GOT3 (cell line): ENCODE results near the gene MVB12B.

Source experiments
- DNase-seq: peaks from one replicate; lab custom pipeline; 2025; ENCODE audit warnings: mixed read lengths; lab: John Stamatoyannopoulos, UW

The MVB12B gene

GRCh38 chr9:126407114-126407870, 80.7 kb downstream of the MVB12B start:
- DNase-seq, result no peak

- DNase-seq, result no peak
These were observed 81.4 kb downstream of the MVB12B start for GRCh38 chr9:126408004-126408403.

- DNase-seq, result no peak
These were observed 83.6 kb downstream of the MVB12B start for GRCh38 chr9:126410229-126410628.

GRCh38 chr9:126411225-126411947, 84.8 kb downstream of the MVB12B start:
- no peak for DNase-seq

- DNase-seq, result no peak
These were observed 85.3 kb downstream of the MVB12B start for GRCh38 chr9:126411948-126412284.

GRCh38 chr9:126412905-126413304, 86.3 kb downstream of the MVB12B start:
- DNase-seq, result no peak

- no peak for DNase-seq
These were observed 86.9 kb downstream of the MVB12B start for GRCh38 chr9:126413391-126414068.

- DNase-seq, result no peak
These were observed 89.2 kb downstream of the MVB12B start for GRCh38 chr9:126415741-126416370.

- no peak for DNase-seq
These were observed 90.4 kb downstream of the MVB12B start for GRCh38 chr9:126417043-126417442.

- DNase-seq, result no peak
These were observed 91.1 kb downstream of the MVB12B start for GRCh38 chr9:126417684-126418083.

- no peak for DNase-seq
These were observed 92.0 kb downstream of the MVB12B start for GRCh38 chr9:126418608-126419007.

GRCh38 chr9:126419475-126419874, 92.8 kb downstream of the MVB12B start:
- no peak for DNase-seq

- no peak for DNase-seq
These were observed 93.5 kb downstream of the MVB12B start for GRCh38 chr9:126420135-126420534.

- no peak for DNase-seq
These were observed 94.3 kb downstream of the MVB12B start for GRCh38 chr9:126420643-126421564.

- no peak for DNase-seq
These were observed 95.2 kb downstream of the MVB12B start for GRCh38 chr9:126421567-126422428.

- no peak for DNase-seq
These were observed 96.7 kb downstream of the MVB12B start for GRCh38 chr9:126423142-126423915.

- no peak for DNase-seq
These were observed 97.2 kb downstream of the MVB12B start for GRCh38 chr9:126423916-126424185.

GRCh38 chr9:126424511-126424910, 97.9 kb downstream of the MVB12B start:
- no peak for DNase-seq

- no peak for DNase-seq
These were observed 102.0 kb downstream of the MVB12B start for GRCh38 chr9:126428534-126429175.
